Activated T-cell treated with anti-CD3 and anti-CD28 coated beads, Interleukin-2, amount 50 U/mL, for 4 hours (primary cell): ENCODE results near the gene RASA3. TPM values are rescaled to one million over a fixed set of nuclear protein-coding genes. Genes with fewer than 3 reads are reported as not detected.
"Not testable (repeated sequence)": the region's sequence is repeated elsewhere in the genome, so short reads cannot be mapped to it uniquely, and the experiment has no call there.

Source experiments
- ATAC-seq, 2 donors: fragments of 200-7000 bp; cut with Tn5 transposase; one replicate each; pipeline ENCODE4 v1.10.0; 2021
- DNase-seq: peaks from one replicate; pipeline ENCODE4 v3.0.0-alpha.2; 2020
- H3K27me3 Mint-ChIP-seq: one replicate; pipeline ENCODE4 v1.8.0; 2021; ENCODE audit warnings: low read depth, mixed read lengths
- H3K36me3 Mint-ChIP-seq: one replicate; pipeline ENCODE4 v1.8.0; 2022; ENCODE audit warnings: mixed read lengths; ENCODE audit not compliant: insufficient read depth
- H3K4me1 Mint-ChIP-seq: one replicate; pipeline ENCODE4 v1.8.0; 2021; ENCODE audit warnings: low read depth, mixed read lengths
- H3K4me3 Mint-ChIP-seq: one replicate; pipeline ENCODE4 v1.8.0; 2021; ENCODE audit warnings: mild to moderate bottlenecking, moderate library complexity, mixed read lengths
- H3K9me3 Mint-ChIP-seq: one replicate; pipeline ENCODE4 v1.8.0; 2021; ENCODE audit warnings: mixed read lengths
- total RNA-seq, 3 donors: library from RNA; stranded (reverse); gene quantifications; one replicate each; pipeline ENCODE4 v1.2.1, GENCODE V29; 2021

The RASA3 gene
- total RNA-seq, 3 donors from 2014 or later = 23.7 to 28.7 (median 26.6) TPM

DNA sequence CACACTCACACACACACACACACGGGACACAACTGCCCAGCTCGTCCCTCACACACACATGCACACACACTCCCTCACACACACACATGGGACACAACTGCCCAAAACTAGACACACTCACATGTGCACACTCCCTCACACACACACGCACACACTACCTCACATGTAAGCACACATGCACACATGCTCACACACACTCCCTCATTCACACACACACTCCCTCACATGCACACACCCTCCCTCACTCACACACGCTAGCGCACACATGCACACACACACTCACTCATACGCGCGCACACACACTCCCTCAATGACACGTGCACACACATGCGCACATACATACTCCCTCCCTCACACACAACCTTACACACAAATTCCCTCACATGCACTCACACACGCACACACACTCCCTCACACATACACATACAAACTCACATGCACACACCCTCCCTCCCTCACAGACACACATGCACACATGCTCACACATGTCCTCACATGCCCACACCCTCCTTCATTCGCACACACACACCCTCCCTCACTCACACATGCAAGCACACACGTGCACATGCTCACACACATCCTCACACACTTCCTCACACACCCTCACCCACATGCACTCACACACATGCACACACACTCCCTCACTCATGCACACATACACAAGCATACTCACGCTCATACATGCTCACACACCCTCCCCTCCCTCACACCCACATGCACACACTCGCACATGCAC, 9.0 kb upstream of the RASA3 start:
- H3K36me3 Mint-ChIP-seq = no peaks in the 10 kb centered on the region
- ATAC-seq (no peak), DNase-seq (no peak)
- peaks cover 8% of the 10 kb centered on the region for H3K4me1 Mint-ChIP-seq
- no peaks in the 10 kb centered on the region for H3K9me3 Mint-ChIP-seq
- no peak overlapping the region for H3K4me3 Mint-ChIP-seq
- H3K27me3 Mint-ChIP-seq = no peaks in the 10 kb centered on the region

DNA sequence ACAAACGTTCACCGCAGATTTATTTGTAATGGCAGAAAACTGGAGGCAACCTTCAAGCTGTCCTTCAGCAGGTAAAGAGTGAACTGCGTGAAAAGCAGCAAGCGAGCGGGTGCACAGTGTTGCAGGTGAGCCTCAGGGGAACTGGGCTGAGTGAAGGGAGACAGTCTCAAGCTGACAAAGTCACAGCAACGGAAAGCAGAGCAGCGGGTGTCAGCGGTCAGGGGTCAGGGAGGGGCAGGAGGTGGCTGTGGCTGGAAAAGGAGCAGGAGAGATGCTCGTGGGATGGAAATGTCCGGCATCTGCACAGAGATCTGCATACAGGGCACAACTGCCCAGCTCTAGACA, 8.5 kb upstream of the RASA3 start:
- H3K27me3 Mint-ChIP-seq = no peaks in the 10 kb centered on the region
- H3K36me3 Mint-ChIP-seq = no peaks in the 10 kb centered on the region
- ATAC-seq (peak; percentile 25 to 42), DNase-seq (peak; percentile 35)
- no peaks in the 10 kb centered on the region for H3K9me3 Mint-ChIP-seq
- H3K4me1 Mint-ChIP-seq = peaks cover 10% of the 10 kb centered on the region
- no peak overlapping the region for H3K4me3 Mint-ChIP-seq

DNA sequence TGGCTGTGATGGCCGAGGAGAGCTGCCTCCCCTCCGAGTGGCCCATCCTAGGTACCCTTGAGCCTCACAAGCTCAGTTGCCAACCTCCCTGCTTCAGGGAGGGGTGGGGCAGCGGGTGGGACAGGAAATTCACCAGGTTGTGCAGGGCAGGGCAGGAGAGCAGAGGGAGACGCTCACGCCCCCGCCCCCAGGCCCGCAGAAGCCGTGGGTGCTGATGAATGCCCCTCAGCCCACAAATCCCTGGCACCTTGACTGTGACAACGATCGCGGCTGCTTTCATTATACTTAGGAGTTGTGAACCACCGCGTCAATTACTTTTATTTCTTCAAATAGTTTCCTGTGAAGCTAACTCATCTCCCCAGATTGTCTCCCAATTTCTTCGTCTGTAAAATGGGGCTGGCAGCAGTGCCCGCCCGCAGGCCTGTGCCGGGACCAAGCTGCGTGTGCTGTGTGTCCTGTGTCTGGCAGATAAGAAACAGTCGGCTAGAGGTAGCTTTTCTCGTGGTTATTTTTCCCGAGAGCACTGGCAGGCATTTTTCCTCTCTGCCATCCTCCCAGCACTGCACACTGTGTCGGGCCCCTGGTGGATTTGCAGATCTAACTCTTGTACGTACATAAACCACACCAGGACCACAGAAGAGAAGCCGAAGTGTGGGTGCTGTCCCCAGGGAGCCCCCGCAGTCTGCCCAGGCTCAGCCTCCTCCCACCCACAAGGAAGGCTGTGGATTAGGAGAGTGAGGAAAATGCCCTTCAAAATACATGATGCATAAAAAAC, 7.9 kb upstream of the RASA3 start:
- H3K36me3 Mint-ChIP-seq = no peaks in the 10 kb centered on the region
- peak; percentile 24 to 25 for ATAC-seq
- peaks cover 10% of the 10 kb centered on the region for H3K4me1 Mint-ChIP-seq
- H3K4me3 Mint-ChIP-seq = no peak overlapping the region
- no peaks in the 10 kb centered on the region for H3K9me3 Mint-ChIP-seq
- peak; percentile 39 for DNase-seq
- H3K27me3 Mint-ChIP-seq = no peaks in the 10 kb centered on the region

DNA sequence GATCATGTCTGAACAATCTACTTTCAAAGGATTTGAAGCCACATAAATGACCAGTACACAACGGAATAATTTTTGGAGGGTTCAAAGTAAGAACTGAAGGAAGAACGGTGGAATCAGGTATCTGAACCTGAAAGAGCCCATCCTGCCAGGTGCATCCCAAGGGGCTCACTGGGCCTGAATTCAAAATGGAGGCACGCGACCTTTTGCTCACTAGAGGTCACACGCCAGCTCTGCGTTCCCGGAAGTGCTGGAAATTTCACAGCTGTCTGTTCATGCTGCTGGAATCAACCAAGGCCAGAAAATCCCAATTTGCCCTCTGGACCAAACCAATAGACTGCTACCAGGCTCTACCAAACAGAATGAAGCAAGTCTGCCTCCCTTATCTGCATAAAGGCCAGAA, 4.2 kb upstream of the RASA3 start:
- no peak for ATAC-seq
- no peaks in the 10 kb centered on the region for H3K9me3 Mint-ChIP-seq
- H3K4me1 Mint-ChIP-seq = peaks cover 25% of the 10 kb centered on the region
- no peaks in the 10 kb centered on the region for H3K27me3 Mint-ChIP-seq
- H3K36me3 Mint-ChIP-seq = no peaks in the 10 kb centered on the region
- H3K4me3 Mint-ChIP-seq = no peak overlapping the region
- no peak for DNase-seq

DNA sequence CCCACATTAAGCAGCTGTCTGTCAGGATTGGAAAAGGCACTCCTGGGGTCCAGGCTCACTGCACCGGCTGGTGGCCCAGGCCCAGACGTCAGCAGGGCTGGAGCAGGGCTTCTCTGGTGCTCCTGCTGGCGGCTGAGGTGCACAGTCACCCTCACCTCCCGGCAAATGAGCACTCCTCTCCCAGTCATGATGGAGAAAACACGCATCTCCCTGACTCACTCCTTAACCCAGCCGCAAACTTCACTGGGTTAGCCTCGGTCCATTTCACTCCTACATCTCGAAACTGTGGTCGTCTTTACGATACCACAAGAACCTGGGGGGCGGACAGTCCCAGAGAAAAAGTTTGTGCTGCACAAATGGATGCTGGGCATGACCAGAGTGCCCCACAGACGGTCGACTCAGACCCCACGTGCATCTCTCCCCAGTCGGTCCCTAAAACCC, 3.3 kb upstream of the RASA3 start:
- Mint-ChIP-seq H3K9me3 (no peaks in the 10 kb centered on the region), H3K4me1 (peaks cover 32% of the 10 kb centered on the region), H3K36me3 (no peaks in the 10 kb centered on the region), H3K4me3 (no peak overlapping the region), H3K27me3 (no peaks in the 10 kb centered on the region)
- no peak for ATAC-seq
- no peak for DNase-seq

DNA sequence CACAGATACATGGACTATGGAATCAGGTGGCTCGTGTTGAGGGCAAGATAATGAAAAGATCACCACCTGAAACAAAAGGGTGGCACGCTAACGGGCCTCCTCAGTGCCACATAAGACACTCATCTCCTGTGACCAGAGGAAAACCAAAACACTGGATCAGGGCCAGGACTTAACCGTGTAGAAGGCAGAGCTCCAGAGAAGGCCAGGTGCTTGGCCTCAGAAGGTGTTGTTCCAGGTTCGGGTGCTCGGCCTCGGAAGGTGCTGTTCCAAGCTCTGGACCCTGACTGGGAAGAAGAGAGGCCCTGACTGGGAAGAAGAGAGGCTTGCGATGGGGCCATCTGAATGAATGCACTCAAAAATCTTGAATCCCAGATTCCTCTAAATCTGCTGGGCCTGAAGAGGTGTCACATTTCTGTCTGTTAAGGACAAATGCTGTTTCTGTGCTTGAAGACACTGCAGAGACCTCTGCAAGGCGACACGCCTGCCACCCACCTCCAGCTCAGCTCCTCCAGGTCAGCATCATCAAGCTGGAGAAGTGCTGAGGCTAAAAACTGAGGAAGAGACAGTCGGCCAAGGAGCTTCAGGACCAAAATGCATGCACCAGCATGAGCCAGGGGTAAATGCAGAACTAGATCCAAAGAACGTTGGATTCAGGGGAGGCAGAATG, 2.7 kb upstream of the RASA3 start:
- H3K9me3 Mint-ChIP-seq = no peaks in the 10 kb centered on the region
- H3K36me3 Mint-ChIP-seq = no peaks in the 10 kb centered on the region
- peaks cover 36% of the 10 kb centered on the region for H3K4me1 Mint-ChIP-seq
- H3K4me3 Mint-ChIP-seq = no peak overlapping the region
- H3K27me3 Mint-ChIP-seq = no peaks in the 10 kb centered on the region
- DNase-seq (no peak), ATAC-seq (no peak)

DNA sequence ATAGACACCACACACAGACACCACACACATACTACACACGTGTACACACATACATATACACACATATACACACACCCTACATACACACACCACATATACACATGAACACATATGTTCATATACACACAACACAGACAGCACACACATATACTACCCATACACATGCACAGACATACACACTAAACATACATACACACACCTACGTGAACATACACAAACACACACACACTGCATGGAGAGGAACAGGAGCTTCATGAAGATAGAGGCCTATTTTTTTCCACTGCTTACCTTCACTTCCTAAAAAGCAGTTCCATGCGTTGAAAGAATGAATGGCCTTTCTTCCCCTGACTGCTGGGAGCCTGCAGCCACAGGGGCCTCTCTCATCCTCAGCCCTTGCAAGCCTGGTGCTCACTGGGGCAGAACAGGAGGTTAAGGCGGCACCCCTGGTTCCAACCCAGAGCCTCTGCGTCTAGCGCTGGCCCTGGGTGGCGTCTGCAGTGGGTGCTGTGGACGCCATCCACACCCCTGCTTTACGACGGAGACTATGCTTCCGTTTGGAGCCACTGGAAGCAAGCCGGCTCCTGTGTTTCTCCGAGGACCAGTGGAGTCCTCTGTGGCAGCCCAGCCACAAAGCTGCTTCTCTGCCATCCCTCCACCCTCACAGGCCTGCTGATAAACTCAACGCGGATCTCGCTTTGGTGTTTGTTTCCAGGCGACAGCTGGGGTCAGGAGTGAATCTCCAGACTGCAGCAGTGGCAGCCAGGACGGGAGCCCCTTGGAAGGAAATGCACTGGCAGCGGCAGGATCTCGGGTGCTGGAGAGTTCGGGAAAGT, 1.9 kb upstream of the RASA3 start:
- Mint-ChIP-seq H3K9me3 (no peaks in the 10 kb centered on the region), H3K4me1 (peaks cover 43% of the 10 kb centered on the region), H3K4me3 (peak overlapping the region; percentile 70), H3K36me3 (no peaks in the 10 kb centered on the region), H3K27me3 (no peaks in the 10 kb centered on the region)
- no peak for DNase-seq
- ATAC-seq = no peak

DNA sequence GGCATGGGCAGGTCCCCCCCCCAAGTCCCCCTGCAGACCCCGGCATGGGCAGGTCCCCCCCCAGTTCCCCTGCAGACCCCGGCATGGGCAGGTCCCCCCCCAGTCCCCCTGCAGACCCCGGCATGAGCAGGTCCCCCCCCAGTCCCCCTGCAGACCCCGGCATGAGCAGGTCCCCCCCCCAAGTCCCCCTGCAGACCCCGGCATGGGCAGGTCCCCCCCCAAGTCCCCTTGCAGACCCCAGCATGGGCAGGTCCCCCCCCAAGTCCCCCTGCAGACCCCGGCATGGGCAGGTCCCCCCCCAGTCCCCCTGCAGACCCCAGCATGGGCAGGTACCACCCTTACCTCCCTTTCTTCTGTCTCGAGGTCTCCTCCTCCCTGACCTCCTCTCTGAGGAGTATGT, 1.1 kb upstream of the RASA3 start:
- not testable (repeated sequence) for H3K36me3 Mint-ChIP-seq, DNase-seq, ATAC-seq, H3K27me3 Mint-ChIP-seq, H3K9me3 Mint-ChIP-seq
- H3K4me3 Mint-ChIP-seq = peak overlapping the region; percentile 70
- H3K4me1 Mint-ChIP-seq = peaks cover 50% of the 10 kb centered on the region

DNA sequence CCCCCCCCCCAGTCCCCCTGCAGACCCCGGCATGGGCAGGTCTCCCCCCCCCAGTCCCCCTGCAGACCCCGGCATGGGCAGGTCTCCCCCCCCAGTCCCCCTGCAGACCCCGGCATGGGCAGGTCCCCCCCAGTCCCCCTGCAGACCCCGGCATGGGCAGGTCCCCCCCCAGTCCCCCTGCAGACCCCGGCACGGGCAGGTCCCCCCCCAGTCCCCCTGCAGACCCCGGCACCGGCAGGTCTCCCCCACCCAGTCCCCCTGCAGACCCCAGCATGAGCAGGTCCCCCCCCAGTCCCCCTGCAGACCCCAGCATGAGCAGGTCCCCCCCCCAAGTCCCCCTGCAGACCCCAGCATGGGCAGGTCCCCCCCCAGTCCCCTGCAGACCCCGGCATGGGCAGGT, 703 bp upstream of the RASA3 start:
- H3K4me1 Mint-ChIP-seq = peaks cover 54% of the 10 kb centered on the region
- not testable (repeated sequence) for H3K4me3 Mint-ChIP-seq

DNA sequence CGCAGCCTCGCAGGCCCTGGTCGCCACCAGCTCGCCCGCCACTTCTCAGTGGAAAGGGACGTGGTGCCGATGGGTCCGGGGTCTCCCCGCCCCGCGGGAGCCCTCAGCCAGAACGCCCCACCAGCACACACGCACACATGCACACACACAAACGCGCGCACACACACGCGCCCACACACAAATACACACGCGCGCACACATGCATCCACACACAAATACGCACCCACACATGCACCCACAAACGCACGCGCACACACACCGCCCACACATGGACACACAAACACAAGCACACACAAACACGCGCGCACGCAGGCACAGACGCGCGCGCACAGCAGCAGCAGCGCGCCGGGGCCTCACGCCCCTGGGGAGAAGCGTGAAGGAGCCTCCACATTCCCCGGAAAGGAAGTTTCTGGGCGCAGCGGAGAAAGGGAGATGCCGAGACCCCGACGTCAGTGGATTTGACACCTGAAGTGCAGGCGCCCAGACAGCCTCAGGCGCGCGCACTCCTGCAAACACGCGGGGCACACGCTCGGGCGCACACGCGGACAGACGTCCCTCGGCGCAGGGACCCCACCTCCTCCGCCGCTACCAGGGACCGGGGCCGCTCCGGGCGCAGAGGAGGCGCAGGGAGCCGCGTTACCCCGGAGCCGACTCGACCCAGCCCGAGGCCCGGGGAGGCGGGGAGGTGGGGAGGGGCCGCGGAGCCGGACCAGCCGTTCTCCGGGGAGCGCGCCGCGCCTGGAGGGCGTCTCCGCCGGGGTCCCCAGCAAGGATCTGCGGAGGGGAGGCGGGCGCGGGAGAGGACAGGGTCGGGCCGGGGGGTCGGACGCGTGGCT, 622 bp downstream of the RASA3 start:
- H3K4me1 Mint-ChIP-seq = peaks cover 61% of the 10 kb centered on the region
- DNase-seq (peak; percentile 35), ATAC-seq (peak; percentile 8 to 11)
- H3K36me3 Mint-ChIP-seq = peaks cover 7% of the 10 kb centered on the region
- peak overlapping the region; percentile 99 for H3K4me3 Mint-ChIP-seq
- no peaks in the 10 kb centered on the region for H3K9me3 Mint-ChIP-seq
- H3K27me3 Mint-ChIP-seq = no peaks in the 10 kb centered on the region

More for the DNA sequence above, 703 bp upstream of the RASA3 start:
- H3K36me3 Mint-ChIP-seq, DNase-seq, H3K9me3 Mint-ChIP-seq, ATAC-seq, H3K27me3 Mint-ChIP-seq: not testable (repeated sequence)

DNA sequence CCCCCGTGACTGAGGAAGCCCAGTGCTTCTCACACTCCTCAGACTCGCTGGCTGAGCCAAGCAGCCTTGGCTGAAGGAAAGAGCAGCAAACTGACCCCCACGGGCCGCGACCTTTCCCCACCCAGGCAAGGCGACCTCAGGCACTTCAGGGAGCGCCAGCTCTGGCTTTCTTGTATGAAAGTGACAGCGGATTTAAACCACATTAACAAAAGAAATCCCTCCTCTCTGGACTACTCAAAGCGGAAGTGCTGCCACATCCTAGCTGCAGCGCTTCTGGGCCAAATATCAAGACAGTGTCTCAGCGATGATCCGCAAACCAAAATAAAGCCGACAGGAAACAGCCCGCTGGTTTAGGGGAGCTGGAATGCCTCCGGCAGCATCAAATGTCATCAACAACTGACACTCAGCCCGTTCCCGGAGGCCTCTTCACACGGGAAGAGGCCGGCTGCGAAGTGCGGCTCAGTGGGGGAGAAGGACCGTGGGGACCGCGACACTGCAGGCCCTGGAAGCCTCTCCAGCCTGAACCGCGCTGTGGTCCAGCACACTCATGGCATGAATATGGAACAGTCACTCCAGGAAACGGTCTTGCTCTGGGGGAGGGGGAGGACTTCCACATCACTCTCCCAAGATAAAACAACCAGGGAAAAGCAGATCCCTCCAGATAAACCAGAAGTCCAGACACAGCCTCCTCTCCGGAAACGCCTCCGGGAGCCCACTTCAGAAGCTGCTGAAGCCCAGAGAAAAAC, 1.4 kb downstream of the RASA3 start:
- Mint-ChIP-seq H3K4me3 (peak overlapping the region; percentile 99), H3K27me3 (no peaks in the 10 kb centered on the region), H3K36me3 (peaks cover 12% of the 10 kb centered on the region), H3K9me3 (no peaks in the 10 kb centered on the region), H3K4me1 (peaks cover 66% of the 10 kb centered on the region)
- peak; percentile 10 to 19 for ATAC-seq
- peak; percentile 49 for DNase-seq

DNA sequence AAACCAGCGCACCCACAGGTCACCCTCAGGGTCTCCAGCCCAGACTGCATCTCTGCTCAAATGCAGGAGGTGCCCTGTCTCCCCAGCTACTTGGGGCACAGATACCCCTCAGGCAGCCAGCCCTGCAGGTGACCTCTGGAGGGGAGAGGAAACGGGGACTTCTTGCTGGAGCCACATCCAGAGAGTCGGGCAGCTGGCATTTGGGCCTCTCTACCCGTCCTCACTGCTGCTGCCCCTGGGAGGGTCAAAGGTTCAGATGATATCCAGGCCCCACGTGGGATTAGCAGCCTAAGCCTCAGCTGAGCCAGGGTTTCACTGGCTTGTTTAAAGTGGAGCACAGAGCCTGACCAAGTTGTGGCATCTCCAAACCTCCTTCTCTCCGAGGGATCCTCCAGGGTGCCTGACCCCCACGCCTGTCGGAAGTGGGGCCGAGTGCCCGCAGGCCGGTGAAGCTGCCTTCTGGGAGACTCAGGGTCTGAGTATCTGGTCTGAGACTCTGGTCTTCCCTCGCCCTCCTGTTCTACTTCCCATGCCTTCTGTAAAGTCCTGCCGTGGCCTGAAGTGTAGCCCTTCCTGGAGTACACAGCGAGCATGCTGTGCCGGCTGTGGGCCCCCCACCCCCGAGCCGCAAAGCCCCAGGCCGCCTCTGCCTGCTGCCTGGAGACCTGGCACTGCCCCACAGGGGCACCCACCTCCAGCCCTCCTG, 2.1 kb downstream of the RASA3 start:
- peaks cover 12% of the 10 kb centered on the region for H3K36me3 Mint-ChIP-seq
- peaks cover under 1% of the 10 kb centered on the region for H3K9me3 Mint-ChIP-seq
- H3K4me1 Mint-ChIP-seq = peaks cover 70% of the 10 kb centered on the region
- ATAC-seq (no peak), DNase-seq (no peak)
- H3K4me3 Mint-ChIP-seq = peak overlapping the region; percentile 99
- H3K27me3 Mint-ChIP-seq = no peaks in the 10 kb centered on the region
